ENCODE measurements around the gene FERMT1. TPM values are rescaled to one million over a fixed set of nuclear protein-coding genes. Genes with fewer than 3 reads are reported as not detected.

FERMT1 gene
- total and polyA plus RNA-seq, 2 of the 13 experiments (the other 11 are each of a cell fraction or from before 2014, with no cell fraction given), result 15.8 to 29.5 TPM

- TF ChIP-seq, protein P1, sequence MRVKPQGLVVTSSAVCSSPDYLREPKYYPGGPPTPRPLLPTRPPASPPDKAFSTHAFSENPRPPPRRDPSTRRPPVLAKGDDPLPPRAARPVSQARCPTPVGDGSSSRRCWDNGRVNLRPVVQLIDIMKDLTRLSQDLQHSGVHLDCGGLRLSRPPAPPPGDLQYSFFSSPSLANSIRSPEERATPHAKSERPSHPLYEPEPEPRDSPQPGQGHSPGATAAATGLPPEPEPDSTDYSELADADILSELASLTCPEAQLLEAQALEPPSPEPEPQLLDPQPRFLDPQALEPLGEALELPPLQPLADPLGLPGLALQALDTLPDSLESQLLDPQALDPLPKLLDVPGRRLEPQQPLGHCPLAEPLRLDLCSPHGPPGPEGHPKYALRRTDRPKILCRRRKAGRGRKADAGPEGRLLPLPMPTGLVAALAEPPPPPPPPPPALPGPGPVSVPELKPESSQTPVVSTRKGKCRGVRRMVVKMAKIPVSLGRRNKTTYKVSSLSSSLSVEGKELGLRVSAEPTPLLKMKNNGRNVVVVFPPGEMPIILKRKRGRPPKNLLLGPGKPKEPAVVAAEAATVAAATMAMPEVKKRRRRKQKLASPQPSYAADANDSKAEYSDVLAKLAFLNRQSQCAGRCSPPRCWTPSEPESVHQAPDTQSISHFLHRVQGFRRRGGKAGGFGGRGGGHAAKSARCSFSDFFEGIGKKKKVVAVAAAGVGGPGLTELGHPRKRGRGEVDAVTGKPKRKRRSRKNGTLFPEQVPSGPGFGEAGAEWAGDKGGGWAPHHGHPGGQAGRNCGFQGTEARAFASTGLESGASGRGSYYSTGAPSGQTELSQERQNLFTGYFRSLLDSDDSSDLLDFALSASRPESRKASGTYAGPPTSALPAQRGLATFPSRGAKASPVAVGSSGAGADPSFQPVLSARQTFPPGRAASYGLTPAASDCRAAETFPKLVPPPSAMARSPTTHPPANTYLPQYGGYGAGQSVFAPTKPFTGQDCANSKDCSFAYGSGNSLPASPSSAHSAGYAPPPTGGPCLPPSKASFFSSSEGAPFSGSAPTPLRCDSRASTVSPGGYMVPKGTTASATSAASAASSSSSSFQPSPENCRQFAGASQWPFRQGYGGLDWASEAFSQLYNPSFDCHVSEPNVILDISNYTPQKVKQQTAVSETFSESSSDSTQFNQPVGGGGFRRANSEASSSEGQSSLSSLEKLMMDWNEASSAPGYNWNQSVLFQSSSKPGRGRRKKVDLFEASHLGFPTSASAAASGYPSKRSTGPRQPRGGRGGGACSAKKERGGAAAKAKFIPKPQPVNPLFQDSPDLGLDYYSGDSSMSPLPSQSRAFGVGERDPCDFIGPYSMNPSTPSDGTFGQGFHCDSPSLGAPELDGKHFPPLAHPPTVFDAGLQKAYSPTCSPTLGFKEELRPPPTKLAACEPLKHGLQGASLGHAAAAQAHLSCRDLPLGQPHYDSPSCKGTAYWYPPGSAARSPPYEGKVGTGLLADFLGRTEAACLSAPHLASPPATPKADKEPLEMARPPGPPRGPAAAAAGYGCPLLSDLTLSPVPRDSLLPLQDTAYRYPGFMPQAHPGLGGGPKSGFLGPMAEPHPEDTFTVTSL (CRISPR knock-in tag; IDR thresholded peaks at IDR 0.05; ENCODE audit: borderline replicate concordance), result peak; percentile 26; the same call in 1 of the 2 replicates
- TF ChIP-seq THAP8 (CRISPR knock-in tag; IDR thresholded peaks at IDR 0.05; ENCODE audit: borderline replicate concordance), result no peak
- TF ChIP-seq TGIF2 (CRISPR knock-in tag; IDR thresholded peaks at IDR 0.05), result 0 out of 2 replicates have a peak, but pooled peaks have one; percentile 41
- TF ChIP-seq FOXP1 (IDR thresholded peaks at IDR 0.05), result no peak
- TF ChIP-seq FOXP1 (CRISPR knock-in tag; IDR thresholded peaks at IDR 0.05), result peak; percentile 83
- TF ChIP-seq, protein P2, sequence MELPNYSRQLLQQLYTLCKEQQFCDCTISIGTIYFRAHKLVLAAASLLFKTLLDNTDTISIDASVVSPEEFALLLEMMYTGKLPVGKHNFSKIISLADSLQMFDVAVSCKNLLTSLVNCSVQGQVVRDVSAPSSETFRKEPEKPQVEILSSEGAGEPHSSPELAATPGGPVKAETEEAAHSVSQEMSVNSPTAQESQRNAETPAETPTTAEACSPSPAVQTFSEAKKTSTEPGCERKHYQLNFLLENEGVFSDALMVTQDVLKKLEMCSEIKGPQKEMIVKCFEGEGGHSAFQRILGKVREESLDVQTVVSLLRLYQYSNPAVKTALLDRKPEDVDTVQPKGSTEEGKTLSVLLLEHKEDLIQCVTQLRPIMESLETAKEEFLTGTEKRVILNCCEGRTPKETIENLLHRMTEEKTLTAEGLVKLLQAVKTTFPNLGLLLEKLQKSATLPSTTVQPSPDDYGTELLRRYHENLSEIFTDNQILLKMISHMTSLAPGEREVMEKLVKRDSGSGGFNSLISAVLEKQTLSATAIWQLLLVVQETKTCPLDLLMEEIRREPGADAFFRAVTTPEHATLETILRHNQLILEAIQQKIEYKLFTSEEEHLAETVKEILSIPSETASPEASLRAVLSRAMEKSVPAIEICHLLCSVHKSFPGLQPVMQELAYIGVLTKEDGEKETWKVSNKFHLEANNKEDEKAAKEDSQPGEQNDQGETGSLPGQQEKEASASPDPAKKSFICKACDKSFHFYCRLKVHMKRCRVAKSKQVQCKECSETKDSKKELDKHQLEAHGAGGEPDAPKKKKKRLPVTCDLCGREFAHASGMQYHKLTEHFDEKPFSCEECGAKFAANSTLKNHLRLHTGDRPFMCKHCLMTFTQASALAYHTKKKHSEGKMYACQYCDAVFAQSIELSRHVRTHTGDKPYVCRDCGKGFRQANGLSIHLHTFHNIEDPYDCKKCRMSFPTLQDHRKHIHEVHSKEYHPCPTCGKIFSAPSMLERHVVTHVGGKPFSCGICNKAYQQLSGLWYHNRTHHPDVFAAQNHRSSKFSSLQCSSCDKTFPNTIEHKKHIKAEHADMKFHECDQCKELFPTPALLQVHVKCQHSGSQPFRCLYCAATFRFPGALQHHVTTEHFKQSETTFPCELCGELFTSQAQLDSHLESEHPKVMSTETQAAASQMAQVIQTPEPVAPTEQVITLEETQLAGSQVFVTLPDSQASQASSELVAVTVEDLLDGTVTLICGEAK (IDR thresholded peaks at IDR 0.05), result no peak
- TF ChIP-seq, protein P2 (CRISPR knock-in tag; IDR thresholded peaks at IDR 0.05), result no peak
- peak; percentile 55; the same call in 1 of the 2 replicates for TF ChIP-seq FOXK1 (CRISPR knock-in tag; IDR thresholded peaks at IDR 0.05; ENCODE audit: borderline replicate concordance, low read depth)
- TF ChIP-seq ELF3 (CRISPR knock-in tag; IDR thresholded peaks at IDR 0.05), result peak; percentile 44; the same call in 1 of the 2 replicates
- no peak for TF ChIP-seq NR2F6 (IDR thresholded peaks at IDR 0.05)
- peak; percentile 27; the same call in 1 of the 2 replicates for TF ChIP-seq NR2F6 (CRISPR knock-in tag; IDR thresholded peaks at IDR 0.05)
- no peak for TF ChIP-seq ZNF597 (CRISPR knock-in tag; IDR thresholded peaks at IDR 0.05)
- TF ChIP-seq ASH2L (IDR thresholded peaks at IDR 0.05; ENCODE audit: insufficient read length, low read depth, low read length), result peak; percentile 77
- no peak for TF ChIP-seq ZNF136 (CRISPR knock-in tag; IDR thresholded peaks at IDR 0.05; ENCODE audit: low read depth)
- TF ChIP-seq SKI (IDR thresholded peaks at IDR 0.05; ENCODE audit: partially characterized antibody), result peak; percentile 73
These were observed 27.4 kb downstream of the FERMT1 start (continued) for GRCh38 chr20:6095409-6095808.
